ENCODE data around the gene CORO1A. TPM values are rescaled to one million over a fixed set of nuclear protein-coding genes. Genes with fewer than 3 reads are reported as not detected.
"Not testable (repeated sequence)": the region's sequence is repeated elsewhere in the genome, so short reads cannot be mapped to it uniquely, and the experiment has no call there.

CORO1A gene
- total RNA-seq, 1 experiment from 2014 or later, result 10.3 TPM

- H4K20me1 ChIP-seq (ENCODE audit: low read length), result no peaks in the 10 kb centered on the region
- ATAC-seq, result peak; percentile 34
- no peaks in the 10 kb centered on the region for H3K27me3 ChIP-seq (ENCODE audit: low read length)
- peak; percentile 55 for DNase-seq
- TF ChIP-seq EZH2 (IDR thresholded peaks at IDR 0.05; ENCODE audit: low read length, unreplicated experiment), result no peak
- peak; percentile 67 for TF ChIP-seq CTCF (conservative IDR thresholded peaks at IDR 0.05; ENCODE audit: low read depth, low read length)
- no peaks in the 10 kb centered on the region for H3K4me1 ChIP-seq (ENCODE audit: insufficient read depth, low read length)
- H3K9me3 ChIP-seq (ENCODE audit: low read length), result no peaks in the 10 kb centered on the region
- no peak overlapping the region for H3K4me2 ChIP-seq (ENCODE audit: low read length)
- H3K9me2 ChIP-seq (replicated peaks; ENCODE audit: low read length), result no peaks in the 10 kb centered on the region
- intact Hi-C loops (cut with micrococcal nuclease), result no loop called here
- H2AFZ ChIP-seq (ENCODE audit: low read length), result no peak overlapping the region
- H3F3A ChIP-seq (ENCODE audit: low read length, unreplicated experiment), result no peaks in the 10 kb centered on the region
- CTCF ChIA-PET, result no interaction called here
- no peak overlapping the region for H3K27ac ChIP-seq (ENCODE audit: low read length)
- H3K79me2 ChIP-seq (ENCODE audit: low read length), result no peaks in the 10 kb centered on the region
- H3K36me3 ChIP-seq (ENCODE audit: low read depth, low read length), result no peaks in the 10 kb centered on the region
- no TSS peak for BruUV-seq (replicated peaks)
- POLR2A ChIA-PET (ENCODE audit: unreplicated experiment), result no interaction called here
- H3K9ac ChIP-seq (ENCODE audit: low read length), result no peak overlapping the region
- H3K4me3 ChIP-seq (ENCODE audit: low read length), result no peak overlapping the region
Measured at GRCh38 chr16:30186782-30187555, 3.6 kb downstream of the CORO1A start.

- Histone ChIP-seq H3K79me2 (ENCODE audit: low read length) (no peaks in the 10 kb centered on the region), H3K9me2 (replicated peaks; ENCODE audit: low read length) (no peaks in the 10 kb centered on the region), H3K9ac (ENCODE audit: low read length) (no peak overlapping the region), H3K4me1 (ENCODE audit: insufficient read depth, low read length) (no peaks in the 10 kb centered on the region), H3K4me2 (ENCODE audit: low read length) (no peak overlapping the region), H3K4me3 (ENCODE audit: low read length) (no peak overlapping the region), H3K27me3 (ENCODE audit: low read length) (no peaks in the 10 kb centered on the region), H3K9me3 (ENCODE audit: low read length) (no peaks in the 10 kb centered on the region), H2AFZ (ENCODE audit: low read length) (no peak overlapping the region), H3F3A (ENCODE audit: low read length, unreplicated experiment) (no peaks in the 10 kb centered on the region), H3K36me3 (ENCODE audit: low read depth, low read length) (no peaks in the 10 kb centered on the region), H3K27ac (ENCODE audit: low read length) (no peak overlapping the region), H4K20me1 (ENCODE audit: low read length) (no peaks in the 10 kb centered on the region)
- no TSS peak for BruUV-seq (replicated peaks)
- ATAC-seq (no peak), DNase-seq (no peak)
- intact Hi-C loops (cut with micrococcal nuclease), result no loop called here
- POLR2A ChIA-PET (ENCODE audit: unreplicated experiment), result no interaction called here
- CTCF ChIA-PET, result no interaction called here
- TF ChIP-seq CTCF (conservative IDR thresholded peaks at IDR 0.05; ENCODE audit: low read depth, low read length), result no peak
- no peak for TF ChIP-seq EZH2 (IDR thresholded peaks at IDR 0.05; ENCODE audit: low read length, unreplicated experiment)
- no peak for TF ChIP-seq EZH2phosphoT487 (IDR thresholded peaks at IDR 0.05; ENCODE audit: borderline replicate concordance, low read length)
Measured at GRCh38 chr16:30187556-30187865, 4.1 kb downstream of the CORO1A start.

- no peaks in the 10 kb centered on the region for H3K36me3 ChIP-seq (ENCODE audit: low read depth, low read length)
- no peak overlapping the region for H3K4me3 ChIP-seq (ENCODE audit: low read length)
- DNase-seq (no peak), ATAC-seq (no peak)
- H2AFZ ChIP-seq (ENCODE audit: low read length), result no peak overlapping the region
- no peak overlapping the region for H3K4me2 ChIP-seq (ENCODE audit: low read length)
- no peak for TF ChIP-seq CTCF (conservative IDR thresholded peaks at IDR 0.05; ENCODE audit: low read depth, low read length)
- TF ChIP-seq EZH2 (IDR thresholded peaks at IDR 0.05; ENCODE audit: low read length, unreplicated experiment), result no peak
- H3K9me2 ChIP-seq (replicated peaks; ENCODE audit: low read length), result no peaks in the 10 kb centered on the region
- H3K27me3 ChIP-seq (ENCODE audit: low read length), result no peaks in the 10 kb centered on the region
- H3K9me3 ChIP-seq (ENCODE audit: low read length), result no peaks in the 10 kb centered on the region
- H3K9ac ChIP-seq (ENCODE audit: low read length), result no peak overlapping the region
- POLR2A ChIA-PET (ENCODE audit: unreplicated experiment), result no interaction called here
- intact Hi-C loops (cut with micrococcal nuclease), result no loop called here
- H3K4me1 ChIP-seq (ENCODE audit: insufficient read depth, low read length), result no peaks in the 10 kb centered on the region
- no peaks in the 10 kb centered on the region for H4K20me1 ChIP-seq (ENCODE audit: low read length)
- no peak overlapping the region for H3K27ac ChIP-seq (ENCODE audit: low read length)
- CTCF ChIA-PET, result no interaction called here
- no peaks in the 10 kb centered on the region for H3F3A ChIP-seq (ENCODE audit: low read length, unreplicated experiment)
- no peaks in the 10 kb centered on the region for H3K79me2 ChIP-seq (ENCODE audit: low read length)
- no TSS peak for BruUV-seq (replicated peaks)
Measured at GRCh38 chr16:30187971-30188561, 4.7 kb downstream of the CORO1A start.

GRCh38 chr16:30191158-30191557 is 7.8 kb downstream of the CORO1A start:
- H3K4me3 ChIP-seq (ENCODE audit: low read length); H3K36me3 ChIP-seq (ENCODE audit: low read depth, low read length); H3K9me3 ChIP-seq (ENCODE audit: low read length); BruUV-seq (replicated peaks); H3K27me3 ChIP-seq (ENCODE audit: low read length); H2AFZ ChIP-seq (ENCODE audit: low read length); intact Hi-C loops (cut with micrococcal nuclease); CTCF ChIA-PET; DNase-seq; H3K27ac ChIP-seq (ENCODE audit: low read length); POLR2A ChIA-PET (ENCODE audit: unreplicated experiment); H3K4me1 ChIP-seq (ENCODE audit: insufficient read depth, low read length); H4K20me1 ChIP-seq (ENCODE audit: low read length); H3K79me2 ChIP-seq (ENCODE audit: low read length); H3F3A ChIP-seq (ENCODE audit: low read length, unreplicated experiment); H3K9me2 ChIP-seq (replicated peaks; ENCODE audit: low read length); ATAC-seq; H3K4me2 ChIP-seq (ENCODE audit: low read length); H3K9ac ChIP-seq (ENCODE audit: low read length): not testable (repeated sequence)

All from PC-3 (cell line).